Nephron (organoid): ENCODE data around the gene SCNN1A.

Source experiments
- H3K27ac Mint-ChIP-seq, 3 experiments: 2 replicates each; pipeline ENCODE4 v1.8.0; 2020; ENCODE audit warnings: mixed read lengths in 3 of 3, mild to moderate bottlenecking in 2 of 3, moderate library complexity in 1 of 3
- H3K27me3 Mint-ChIP-seq: 2 replicates; pipeline ENCODE4 v1.8.0; 2021; ENCODE audit warnings: low read depth, mild to moderate bottlenecking, moderate library complexity, mixed read lengths
- H3K36me3 Mint-ChIP-seq: 2 replicates; pipeline ENCODE4 v1.8.0; 2020; ENCODE audit warnings: low read depth, mixed read lengths
- H3K4me1 Mint-ChIP-seq: 2 replicates; pipeline ENCODE4 v1.8.0; 2020; ENCODE audit warnings: mixed read lengths
- H3K4me3 Mint-ChIP-seq, 3 experiments: 2 replicates each; pipeline ENCODE4 v1.8.0; 2020; ENCODE audit warnings: mild to moderate bottlenecking in 3 of 3, mixed read lengths in 3 of 3, moderate library complexity in 2 of 3
- H3K9me3 Mint-ChIP-seq: 2 replicates; pipeline ENCODE4 v1.8.0; 2020; ENCODE audit warnings: mixed read lengths
- CTCF ChIP-seq, 3 experiments: fragments of 200-600 bp; sonication (generic); IDR thresholded peaks; one replicate each; pipeline ENCODE4 v1.5.0; 2021; ENCODE audit warnings: antibody characterized with exemption in 3 of 3; ENCODE audit not compliant: unreplicated experiment in 3 of 3

The SCNN1A gene

GRCh38 chr12:6343518-6343917 lies 31.8 kb downstream of the SCNN1A start:
- no peak overlapping the region for H3K27ac Mint-ChIP-seq
- H3K4me3 Mint-ChIP-seq, result no peak overlapping the region
- H3K36me3 Mint-ChIP-seq, result no peaks in the 10 kb centered on the region
- TF ChIP-seq CTCF (IDR thresholded peaks at IDR 0.05; ENCODE audit: unreplicated experiment in 3 of 3), result no peak
- peaks cover 22% of the 10 kb centered on the region for H3K4me1 Mint-ChIP-seq
- H3K27me3 Mint-ChIP-seq, result no peaks in the 10 kb centered on the region
- no peaks in the 10 kb centered on the region for H3K9me3 Mint-ChIP-seq

- Mint-ChIP-seq H3K36me3 (no peaks in the 10 kb centered on the region), H3K27ac (no peak overlapping the region), H3K4me1 (peaks cover 22% of the 10 kb centered on the region), H3K9me3 (no peaks in the 10 kb centered on the region), H3K4me3 (no peak overlapping the region), H3K27me3 (no peaks in the 10 kb centered on the region)
- no peak for TF ChIP-seq CTCF (IDR thresholded peaks at IDR 0.05; ENCODE audit: unreplicated experiment in 3 of 3)
Measured at GRCh38 chr12:6342140-6342889, 33.0 kb downstream of the SCNN1A start.

GRCh38 chr12:6341417-6342139 lies 33.8 kb downstream of the SCNN1A start, which contains the start of gene TNFRSF1A:
Gene TNFRSF1A, minus strand, starts transcription at chr12:6342076. Its CDS starts 262 bp downstream, at chr12:6341814.
- H3K36me3 Mint-ChIP-seq, result no peaks in the 10 kb centered on the region
- no peak within 1 kb of the TSS for H3K4me3 Mint-ChIP-seq
- no peak for TF ChIP-seq CTCF (IDR thresholded peaks at IDR 0.05; ENCODE audit: unreplicated experiment in 3 of 3)
- H3K4me1 Mint-ChIP-seq, result peaks cover 27% of the 10 kb centered on the region
- H3K9me3 Mint-ChIP-seq, result no peaks in the 10 kb centered on the region
- no peak within 1 kb of the TSS for H3K27ac Mint-ChIP-seq
- no peaks in the 10 kb centered on the region for H3K27me3 Mint-ChIP-seq

GRCh38 chr12:6340745-6341416 lies 34.5 kb downstream of the SCNN1A start:
- no peaks in the 10 kb centered on the region for H3K36me3 Mint-ChIP-seq
- no peak overlapping the region for H3K4me3 Mint-ChIP-seq
- peaks cover 34% of the 10 kb centered on the region for H3K4me1 Mint-ChIP-seq
- no peaks in the 10 kb centered on the region for H3K27me3 Mint-ChIP-seq
- no peak overlapping the region for H3K27ac Mint-ChIP-seq
- no peaks in the 10 kb centered on the region for H3K9me3 Mint-ChIP-seq
- TF ChIP-seq CTCF (IDR thresholded peaks at IDR 0.05; ENCODE audit: unreplicated experiment in 3 of 3), result no peak

- peaks cover 41% of the 10 kb centered on the region for H3K4me1 Mint-ChIP-seq
- H3K36me3 Mint-ChIP-seq, result no peaks in the 10 kb centered on the region
- no peaks in the 10 kb centered on the region for H3K9me3 Mint-ChIP-seq
- H3K27ac Mint-ChIP-seq, result no peak overlapping the region
- TF ChIP-seq CTCF (IDR thresholded peaks at IDR 0.05; ENCODE audit: unreplicated experiment in 3 of 3), result no peak
- H3K4me3 Mint-ChIP-seq, result no peak overlapping the region
- H3K27me3 Mint-ChIP-seq, result no peaks in the 10 kb centered on the region
Measured at GRCh38 chr12:6340032-6340638, 35.2 kb downstream of the SCNN1A start.
